ENCODE measurements around the gene SGMS1.

The SGMS1 gene

GRCh38 chr10:50324046-50324445, 299.7 kb downstream of the SGMS1 start:
- no peak overlapping the region for H3K4me3 ChIP-seq (ENCODE audit: control insufficient read depth, low read depth, low read length)
- TF ChIP-seq, protein P1, sequence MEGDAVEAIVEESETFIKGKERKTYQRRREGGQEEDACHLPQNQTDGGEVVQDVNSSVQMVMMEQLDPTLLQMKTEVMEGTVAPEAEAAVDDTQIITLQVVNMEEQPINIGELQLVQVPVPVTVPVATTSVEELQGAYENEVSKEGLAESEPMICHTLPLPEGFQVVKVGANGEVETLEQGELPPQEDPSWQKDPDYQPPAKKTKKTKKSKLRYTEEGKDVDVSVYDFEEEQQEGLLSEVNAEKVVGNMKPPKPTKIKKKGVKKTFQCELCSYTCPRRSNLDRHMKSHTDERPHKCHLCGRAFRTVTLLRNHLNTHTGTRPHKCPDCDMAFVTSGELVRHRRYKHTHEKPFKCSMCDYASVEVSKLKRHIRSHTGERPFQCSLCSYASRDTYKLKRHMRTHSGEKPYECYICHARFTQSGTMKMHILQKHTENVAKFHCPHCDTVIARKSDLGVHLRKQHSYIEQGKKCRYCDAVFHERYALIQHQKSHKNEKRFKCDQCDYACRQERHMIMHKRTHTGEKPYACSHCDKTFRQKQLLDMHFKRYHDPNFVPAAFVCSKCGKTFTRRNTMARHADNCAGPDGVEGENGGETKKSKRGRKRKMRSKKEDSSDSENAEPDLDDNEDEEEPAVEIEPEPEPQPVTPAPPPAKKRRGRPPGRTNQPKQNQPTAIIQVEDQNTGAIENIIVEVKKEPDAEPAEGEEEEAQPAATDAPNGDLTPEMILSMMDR (conservative IDR thresholded peaks at IDR 0.05; ENCODE audit: control insufficient read depth, insufficient read depth, low read depth, low read length): no peak
- DNase-seq (ENCODE audit: low read depth): no peak

GRCh38 chr10:50322077-50322476, 301.7 kb downstream of the SGMS1 start:
- H3K4me3 ChIP-seq (ENCODE audit: control insufficient read depth, low read depth, low read length): no peak overlapping the region
- TF ChIP-seq, protein P1 (conservative IDR thresholded peaks at IDR 0.05; ENCODE audit: control insufficient read depth, insufficient read depth, low read depth, low read length): no peak
- DNase-seq (ENCODE audit: low read depth): peak; percentile 85

DNA sequence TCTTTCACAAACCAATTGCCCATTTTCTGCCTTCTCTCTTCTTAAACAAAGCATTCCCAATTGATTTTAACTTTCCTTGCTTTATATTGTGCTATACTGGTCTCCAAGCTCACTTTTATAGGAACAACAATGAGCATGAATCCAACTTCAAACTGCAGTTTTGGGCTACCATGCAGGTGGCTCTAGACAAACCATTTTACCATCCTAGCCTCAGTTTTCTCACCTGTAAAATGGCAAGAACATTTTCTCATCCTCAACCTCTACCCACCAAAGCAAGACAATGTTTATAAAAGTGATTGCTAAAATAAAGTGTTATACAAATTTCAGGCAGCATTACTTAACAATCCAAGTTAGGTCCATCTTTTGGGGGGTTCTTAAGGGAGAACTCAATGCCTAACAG, 305.6 kb downstream of the SGMS1 start:
- TF ChIP-seq, protein P1 (conservative IDR thresholded peaks at IDR 0.05; ENCODE audit: control insufficient read depth, insufficient read depth, low read depth, low read length): no peak
- no peak for DNase-seq (ENCODE audit: low read depth)
- no peak overlapping the region for H3K4me3 ChIP-seq (ENCODE audit: control insufficient read depth, low read depth, low read length)

DNA sequence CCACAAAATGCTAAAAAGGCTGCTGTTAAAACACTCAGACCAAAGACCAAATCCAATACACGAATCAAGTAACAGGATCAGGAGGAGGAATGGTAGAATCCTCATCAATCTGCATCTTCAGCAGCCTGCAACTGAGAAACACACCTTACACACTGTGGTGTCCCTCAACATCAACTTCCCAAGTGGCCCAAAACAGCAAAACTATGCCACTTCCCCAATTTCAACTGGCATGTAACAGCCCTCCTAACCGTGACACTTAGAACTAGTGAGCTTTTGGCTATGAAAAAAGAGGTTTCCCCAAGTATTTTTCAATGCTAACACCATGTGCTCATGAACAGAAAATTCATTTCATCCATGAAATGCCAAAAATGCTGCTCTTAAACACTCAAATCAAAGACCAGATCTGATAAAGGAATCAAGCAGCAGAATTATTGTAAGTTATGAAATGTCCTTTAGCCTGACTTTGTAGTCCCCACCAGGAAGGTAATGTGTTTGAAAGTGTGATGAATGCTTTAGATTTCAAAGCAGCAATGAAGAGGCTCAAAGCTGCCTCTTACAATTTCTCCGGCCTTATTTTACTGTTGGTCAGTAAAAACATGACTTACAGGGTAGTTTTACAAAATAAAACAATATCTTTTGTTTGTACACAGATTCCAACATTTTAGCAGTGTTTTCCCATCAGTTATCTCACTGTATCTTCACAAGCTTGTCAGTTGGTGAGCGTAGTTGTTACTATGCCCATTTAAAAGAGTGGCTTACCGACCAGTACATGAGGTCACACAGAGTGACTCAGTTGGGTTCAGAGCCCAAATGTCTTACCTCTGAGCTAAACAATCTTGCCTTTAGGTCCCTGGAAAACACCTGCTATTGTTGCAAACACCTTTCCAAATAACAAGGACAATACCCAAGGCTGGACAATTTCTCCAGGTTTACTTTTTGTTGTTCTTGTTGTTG, 306.8 kb downstream of the SGMS1 start:
- H3K4me3 ChIP-seq (ENCODE audit: control insufficient read depth, low read depth, low read length): no peak overlapping the region
- peak; percentile 28 for DNase-seq (ENCODE audit: low read depth)
- TF ChIP-seq, protein P1 (conservative IDR thresholded peaks at IDR 0.05; ENCODE audit: control insufficient read depth, insufficient read depth, low read depth, low read length): no peak

DNA sequence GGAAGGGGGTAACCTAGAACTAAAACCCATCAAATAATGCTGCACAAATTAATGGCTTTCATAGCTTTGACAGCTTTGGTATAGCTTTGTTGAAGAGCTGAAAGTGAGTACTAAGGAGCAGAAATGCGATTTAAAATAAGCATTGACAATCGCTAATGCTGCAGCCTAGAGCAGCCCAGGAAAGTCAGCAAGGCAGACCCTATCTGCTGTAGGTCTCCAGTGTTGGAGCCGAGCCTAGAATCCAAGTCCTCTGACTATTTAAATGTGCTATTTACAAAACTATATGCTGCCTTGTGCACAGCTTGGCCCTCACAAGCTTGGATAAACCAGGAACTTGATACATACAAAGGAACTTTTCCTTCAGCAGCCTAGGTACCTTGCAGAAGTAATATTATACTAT, 307.6 kb downstream of the SGMS1 start:
- TF ChIP-seq, protein P1 (conservative IDR thresholded peaks at IDR 0.05; ENCODE audit: control insufficient read depth, insufficient read depth, low read depth, low read length): no peak
- H3K4me3 ChIP-seq (ENCODE audit: control insufficient read depth, low read depth, low read length): no peak overlapping the region
- DNase-seq (ENCODE audit: low read depth): no peak

- no peak for DNase-seq (ENCODE audit: low read depth)
- TF ChIP-seq, protein P1 (conservative IDR thresholded peaks at IDR 0.05; ENCODE audit: control insufficient read depth, insufficient read depth, low read depth, low read length): no peak
- H3K4me3 ChIP-seq (ENCODE audit: control insufficient read depth, low read depth, low read length): no peak overlapping the region
Measured at GRCh38 chr10:50315424-50315823, 308.3 kb downstream of the SGMS1 start.

Measured in fibroblast of mammary gland (primary cell).